ENCODE measurements around the gene RHOD.

RHOD gene

GRCh38 chr11:67032830-67033551 is 23.7 kb upstream of the RHOD start:
- no peak for DNase-seq

GRCh38 chr11:67033661-67034166 is 22.9 kb upstream of the RHOD start:
- DNase-seq, result no peak

GRCh38 chr11:67034350-67034749 is 22.3 kb upstream of the RHOD start:
- DNase-seq, result no peak

GRCh38 chr11:67040147-67040546 is 16.5 kb upstream of the RHOD start:
- no peak for DNase-seq

- no peak for DNase-seq
These were observed 15.0 kb upstream of the RHOD start for GRCh38 chr11:67041602-67042001.

GRCh38 chr11:67043572-67044349 is 12.9 kb upstream of the RHOD start:
- no peak for DNase-seq

- DNase-seq, result no peak
These were observed 12.2 kb upstream of the RHOD start for GRCh38 chr11:67044496-67044895.

- DNase-seq, result no peak
These were observed 11.3 kb upstream of the RHOD start for GRCh38 chr11:67045314-67045713.

- DNase-seq, result no peak
These were observed 8.0 kb upstream of the RHOD start for GRCh38 chr11:67048515-67049130.

GRCh38 chr11:67050139-67050538 is 6.5 kb upstream of the RHOD start:
- no peak for DNase-seq

- DNase-seq, result no peak
These were observed 5.3 kb upstream of the RHOD start for GRCh38 chr11:67051180-67051893.

GRCh38 chr11:67051945-67052488 is 4.6 kb upstream of the RHOD start:
- no peak for DNase-seq

- DNase-seq, result no peak
These were observed 3.8 kb upstream of the RHOD start for GRCh38 chr11:67052891-67053290.

GRCh38 chr11:67053896-67054329 is 2.7 kb upstream of the RHOD start:
- peak in 2 of 4 experiments; percentile 3 to 20 for DNase-seq

GRCh38 chr11:67054346-67054835 is 2.3 kb upstream of the RHOD start:
- no peak for DNase-seq

- no peak for DNase-seq
These were observed 1.7 kb upstream of the RHOD start for GRCh38 chr11:67054836-67055523.

GRCh38 chr11:67055812-67056211 is 835 bp upstream of the RHOD start:
- DNase-seq, result no peak

- DNase-seq, result no peak
These were observed 592 bp downstream of the RHOD start for GRCh38 chr11:67057205-67057672.

- no peak for DNase-seq
These were observed 1.9 kb downstream of the RHOD start for GRCh38 chr11:67058506-67058905.

GRCh38 chr11:67059671-67060070 is 3.0 kb downstream of the RHOD start:
- no peak for DNase-seq

GRCh38 chr11:67060111-67060522 is 3.5 kb downstream of the RHOD start:
- no peak for DNase-seq

Measured in activated naive CD4-positive, alpha-beta T cell (primary cell).